Ovary (tissue), 9 donors: ENCODE measurements around the gene CACNA1C. TPM values are rescaled to one million over a fixed set of nuclear protein-coding genes. Genes with fewer than 3 reads are reported as not detected.

Experiments used
- DNase-seq, 5 donors: peaks; one replicate each; pipeline ENCODE4 v3.0.0-alpha.2; 2019 to 2020
- H3K27ac ChIP-seq, 2 donors: fragments of 200-600 bp; one replicate each; pipeline versions ENCODE4 v1.5.1 to v1.8.0; 2019 to 2022
- H3K27me3 ChIP-seq: fragments of 200-600 bp; one replicate; pipeline ENCODE4 v1.8.0; 2022
- H3K36me3 ChIP-seq: fragments of 200-600 bp; sonication (generic); one replicate; pipeline ENCODE4 v1.5.1; 2019
- H3K4me1 ChIP-seq: one replicate; pipeline ENCODE4 v1.8.1; 2013; ENCODE audit warnings: mild to moderate bottlenecking, moderate library complexity; ENCODE audit not compliant: insufficient read depth
- H3K4me3 ChIP-seq: fragments of 200-600 bp; sonication (generic); one replicate; pipeline ENCODE4 v1.5.1; 2017
- H3K9me3 ChIP-seq, 2 donors: fragments of 200-600 bp in 1 of 2; sonication (generic) in 1 of 2; one replicate each; pipeline versions ENCODE4 v1.5.1 to v1.8.1; 2013 to 2019; ENCODE audit warnings: mild to moderate bottlenecking in 1 of 2, moderate library complexity in 1 of 2
- EP300 ChIP-seq: sonication (generic); formaldehyde crosslinking; IDR thresholded peaks from one replicate; pipeline ENCODE4 v1.6.1; 2017; ENCODE audit warnings: antibody characterized with exemption
- POLR2A ChIP-seq: fragments of 450-650 bp; IDR thresholded peaks from one replicate; pipeline ENCODE4 v1.6.1; 2017; ENCODE audit warnings: antibody characterized with exemption, mild to moderate bottlenecking, moderate library complexity
- WGBS, 3 donors: extraction: QIAGEN DNeasy Blood & Tissue Kit in 1 of 3; methylation state at CpG; one replicate each; pipeline versions ENCODE4 v1.1.5 to v1.1.7; 2013 to 2017; 5-methylcytosine and 5-hydroxymethylcytosine counted together
- intact Hi-C, 4 donors: fragments of 100-400 bp; cut with DNase I; formaldehyde crosslinking; loops; one replicate each; pipeline versions ENCODE4 v1.11.0 to v1.15.1; 2022 to 2023
- polyA plus RNA-seq, 2 donors: library from polyadenylated mRNA; stranded (reverse); fragments of 200-250 nt in 1 of 2; fragments of 350-450 nt in 1 of 2; fragmentation: Illumina TruSeq in 1 of 2; extraction: RNeasy Lipid Tissue Mini Kit (QIAGEN cat#74804) in 1 of 2; gene quantifications; one replicate each; pipeline ENCODE4 v1.2.3, GENCODE V29; 2013 to 2014
- total RNA-seq, 7 donors: library from RNA; depleted of rRNA in 2 of 7; stranded (reverse); fragments of >200 nt in 2 of 7; fragmentation: NEBNext Ultra II Directional in 3 of 7; extraction: Animal tissue kit (Norgen Biotek cat#: 25700) in 3 of 7; gene quantifications; one replicate each; pipeline versions ENCODE4 v1.1.0 to v1.2.4, GENCODE V29; 2016 to 2023
- TF ChIP-seq, protein P1 (sequence below), 3 donors: fragments of 450-650 bp in 2 of 3; fragments of 200-600 bp in 1 of 3; IDR thresholded peaks; one replicate each; pipeline versions ENCODE4 v1.5.1 to v1.8.0; 2016 to 2022; ENCODE audit warnings: antibody characterized with exemption in 3 of 3, mild to moderate bottlenecking in 1 of 3
- donor health status: DM: no; HTN: no; CAD: no; lungs with moderate emphysema.
- donor health status: DM: no; HTN: no; CAD: no.
- donor health status: Bipolar disorder and iron deficiency.
- donor health status: DM: yes; HTN: yes; CAD: no.
- donor health status: DM: no; HTN: no; CAD: no.
- donor health status: DM: yes; HTN: yes; CAD: no.

Gene CACNA1C
- total and polyA plus RNA-seq, 9 donors = 2.2 to 8.3 (median 3.7) TPM

DNA sequence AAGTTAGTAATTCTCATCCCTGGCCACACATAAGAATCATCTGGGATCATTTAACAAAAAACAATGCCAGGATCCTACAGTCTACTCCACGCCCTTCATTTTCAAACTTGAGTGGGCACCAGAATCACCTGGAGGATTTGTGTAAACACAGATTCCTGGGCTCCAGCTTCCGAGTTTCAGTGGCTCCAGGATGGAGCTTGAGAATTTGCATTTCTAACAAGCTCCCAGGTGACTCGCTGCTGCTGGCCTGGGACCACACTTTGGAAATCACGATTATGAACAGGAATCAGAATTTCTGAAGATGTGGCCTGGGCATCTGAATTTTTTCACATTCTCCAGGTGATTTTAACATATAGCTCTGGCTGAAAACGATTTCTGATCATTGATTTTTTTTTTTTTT is 234.8 kb downstream of the CACNA1C start:
- TF ChIP-seq EP300 (no peak), POLR2A (no peak)
- TF ChIP-seq, protein P1, sequence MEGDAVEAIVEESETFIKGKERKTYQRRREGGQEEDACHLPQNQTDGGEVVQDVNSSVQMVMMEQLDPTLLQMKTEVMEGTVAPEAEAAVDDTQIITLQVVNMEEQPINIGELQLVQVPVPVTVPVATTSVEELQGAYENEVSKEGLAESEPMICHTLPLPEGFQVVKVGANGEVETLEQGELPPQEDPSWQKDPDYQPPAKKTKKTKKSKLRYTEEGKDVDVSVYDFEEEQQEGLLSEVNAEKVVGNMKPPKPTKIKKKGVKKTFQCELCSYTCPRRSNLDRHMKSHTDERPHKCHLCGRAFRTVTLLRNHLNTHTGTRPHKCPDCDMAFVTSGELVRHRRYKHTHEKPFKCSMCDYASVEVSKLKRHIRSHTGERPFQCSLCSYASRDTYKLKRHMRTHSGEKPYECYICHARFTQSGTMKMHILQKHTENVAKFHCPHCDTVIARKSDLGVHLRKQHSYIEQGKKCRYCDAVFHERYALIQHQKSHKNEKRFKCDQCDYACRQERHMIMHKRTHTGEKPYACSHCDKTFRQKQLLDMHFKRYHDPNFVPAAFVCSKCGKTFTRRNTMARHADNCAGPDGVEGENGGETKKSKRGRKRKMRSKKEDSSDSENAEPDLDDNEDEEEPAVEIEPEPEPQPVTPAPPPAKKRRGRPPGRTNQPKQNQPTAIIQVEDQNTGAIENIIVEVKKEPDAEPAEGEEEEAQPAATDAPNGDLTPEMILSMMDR (IDR thresholded peaks at IDR 0.05) = no peak
- Histone ChIP-seq H3K9me3 (no peaks in the 10 kb centered on the region), H3K4me1 (peaks cover 4% of the 10 kb centered on the region), H3K36me3 (no peaks in the 10 kb centered on the region), H3K27me3 (no peaks in the 10 kb centered on the region), H3K4me3 (no peak overlapping the region), H3K27ac (no peak overlapping the region)
- WGBS, 3 donors = 78 to 90% (median 80%) methylated on average over 5 of the region's 5 CpGs
- intact Hi-C loops = loop anchor here in 2 of 4 donors (5.0 to 10.0 kb wide), 2 partner anchors 233 to 235 kb away; partner anchors contain the start of gene CACNA1C (in 2 of the 2)
- no peak for DNase-seq

DNA sequence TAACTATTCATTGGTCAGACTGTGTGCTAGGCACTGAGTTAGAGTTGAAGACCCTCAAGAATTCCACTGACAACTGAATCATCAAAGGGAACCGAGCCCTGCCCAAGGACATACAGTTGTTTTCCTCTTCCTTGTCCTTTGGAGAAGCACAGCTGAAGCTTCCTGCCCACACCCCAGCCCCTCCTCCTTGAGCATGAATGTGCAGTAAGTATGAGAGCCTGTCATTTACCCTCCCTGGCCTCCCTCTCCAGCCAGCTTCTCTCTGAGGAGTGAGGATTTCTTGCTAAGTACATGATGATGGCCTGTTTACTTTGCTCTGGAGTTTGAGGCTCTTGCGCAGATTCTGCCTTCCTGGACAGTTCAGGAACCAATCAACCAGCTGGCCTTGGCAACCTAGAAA is 235.2 kb downstream of the CACNA1C start:
- TF ChIP-seq, protein P1 (IDR thresholded peaks at IDR 0.05) = no peak
- TF ChIP-seq EP300 = no peak
- no peak for DNase-seq
- intact Hi-C loops = loop anchor here in 2 of 4 donors (5.0 to 10.0 kb wide), 2 partner anchors 233 to 236 kb away; partner anchors contain the start of gene CACNA1C (in 2 of the 2)
- Histone ChIP-seq H3K4me3 (no peak overlapping the region), H3K9me3 (no peaks in the 10 kb centered on the region), H3K27me3 (no peaks in the 10 kb centered on the region), H3K4me1 (peaks cover 4% of the 10 kb centered on the region), H3K27ac (no peak overlapping the region), H3K36me3 (no peaks in the 10 kb centered on the region)
- 51 to 56% (median 55%) methylated on average over 2 of the region's 2 CpGs for WGBS, 3 donors

DNA sequence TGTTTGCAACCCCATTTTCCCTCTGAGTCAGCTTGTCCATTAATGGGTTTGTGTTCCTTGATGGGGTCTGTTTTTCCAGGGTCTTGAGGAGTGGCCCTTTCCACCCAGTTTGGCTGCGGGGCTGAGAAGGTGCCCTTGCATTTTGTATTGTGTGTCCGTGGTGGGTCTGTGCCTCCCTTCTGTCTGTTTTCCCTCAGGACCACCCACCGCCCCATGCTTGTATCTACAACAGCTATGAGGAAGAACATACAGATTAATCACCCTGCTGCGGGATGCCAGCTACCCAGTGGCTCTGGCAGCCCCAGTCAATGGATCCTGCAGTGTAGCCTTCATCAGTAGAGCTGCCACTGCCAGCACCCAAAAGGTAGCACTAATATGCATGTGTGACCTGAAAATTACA is 235.7 kb downstream of the CACNA1C start:
- 74 to 96% (median 88%) methylated on average over 4 of the region's 4 CpGs for WGBS, 3 donors
- Histone ChIP-seq H3K4me1 (peaks cover 4% of the 10 kb centered on the region), H3K9me3 (no peaks in the 10 kb centered on the region), H3K36me3 (no peaks in the 10 kb centered on the region), H3K27ac (no peak overlapping the region), H3K4me3 (no peak overlapping the region), H3K27me3 (no peaks in the 10 kb centered on the region)
- DNase-seq = no peak
- TF ChIP-seq, protein P1 (IDR thresholded peaks at IDR 0.05) = no peak
- TF ChIP-seq POLR2A (no peak), EP300 (no peak)
- intact Hi-C loops = loop anchor here in 2 of 4 donors (5.0 to 10.0 kb wide), 2 partner anchors 234 to 236 kb away; partner anchors contain the start of gene CACNA1C (in 2 of the 2)

DNA sequence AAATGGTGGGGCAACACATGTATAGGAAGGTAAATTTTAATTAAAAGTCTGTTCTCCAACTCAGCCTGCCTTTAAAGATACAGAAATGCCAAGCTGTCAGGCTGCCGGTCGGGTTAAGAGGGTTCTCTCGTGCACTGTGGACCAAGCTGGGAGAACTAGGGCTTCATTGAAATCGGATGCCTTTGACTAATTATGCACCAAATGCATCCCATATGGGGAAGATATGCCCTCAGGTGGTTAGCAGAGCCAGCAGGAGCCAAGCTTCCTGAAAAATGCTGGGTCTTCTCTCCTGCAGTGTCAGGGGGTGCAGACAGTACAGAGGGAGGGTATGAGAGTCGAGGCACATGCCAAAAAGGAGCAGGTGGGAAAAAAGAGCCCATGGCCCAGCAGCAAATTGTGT is 236.1 kb downstream of the CACNA1C start:
- no peak overlapping the region for H3K27ac ChIP-seq
- DNase-seq = no peak

More for the DNA sequence above, 236.1 kb downstream of the CACNA1C start:
- intact Hi-C loops = loop anchor here in 2 of 4 donors (5.0 to 10.0 kb wide), 2 partner anchors 234 to 237 kb away; partner anchors contain the start of gene CACNA1C (in 2 of the 2)
- 81 to 83% (median 83%) methylated on average over 5 of the region's 5 CpGs for WGBS, 3 donors
- Histone ChIP-seq H3K4me1 (peaks cover 4% of the 10 kb centered on the region), H3K4me3 (no peak overlapping the region), H3K9me3 (no peaks in the 10 kb centered on the region), H3K36me3 (no peaks in the 10 kb centered on the region), H3K27me3 (no peaks in the 10 kb centered on the region)
- TF ChIP-seq EP300 (no peak), POLR2A (no peak)
- TF ChIP-seq, protein P1 (IDR thresholded peaks at IDR 0.05) = no peak
